A673 (cell line): ENCODE results near the gene FUBP1. TPM values are rescaled to one million over a fixed set of nuclear protein-coding genes. Genes with fewer than 3 reads are reported as not detected.

Experiments
- BruUV-seq: library from RNA; stranded (reverse); fragments of 400-500 nt; replicated peaks from 2 replicates; lab custom pipeline; 2021; lab: Mats Ljungman, UMichigan
- CTCF ChIA-PET: fragments of 300-600 bp; sonication (Branson Sonifier 250); formaldehyde crosslinking; loops from one replicate; lab custom pipeline; 2022; ENCODE audit warnings: antibody characterized with exemption; lab: Charles Lee
- POLR2A ChIA-PET: fragments of 300-600 bp; sonication (Branson Sonifier 250); formaldehyde crosslinking; loops from one replicate; lab custom pipeline; 2022; ENCODE audit warnings: antibody characterized with exemption; ENCODE audit not compliant: low non-redundant PET; lab: Charles Lee
- DNase-seq: peaks from one replicate; pipeline ENCODE4 v3.0.0-alpha.2; 2015; ENCODE audit warnings: low spot score
- H3K27ac ChIP-seq: fragments of 200-600 bp; sonication (generic); 2 replicates; pipeline ENCODE4 v1.5.1; 2016; ENCODE audit warnings: mixed run types, low read depth, mild to moderate bottlenecking, mixed read lengths, antibody characterized with exemption, low read length; ENCODE audit not compliant: poor library complexity, severe bottlenecking
- H3K27me3 ChIP-seq: fragments of 200-600 bp; sonication (generic); replicated peaks from 2 replicates; pipeline ENCODE4 v1.6.1; 2017; ENCODE audit warnings: mixed run types, low read depth, mild to moderate bottlenecking, mixed read lengths, antibody characterized with exemption, low read length; ENCODE audit not compliant: insufficient read depth, poor library complexity
- H3K36me3 ChIP-seq: fragments of 200-600 bp; sonication (generic); 2 replicates; pipeline ENCODE4 v1.6.1; 2016; ENCODE audit warnings: mixed run types, mild to moderate bottlenecking, mixed read lengths, antibody characterized with exemption, low read length; ENCODE audit not compliant: insufficient read depth, poor library complexity, severe bottlenecking
- H3K4me1 ChIP-seq: fragments of 200-600 bp; sonication (generic); 2 replicates; pipeline ENCODE4 v1.6.1; 2017; ENCODE audit warnings: mixed run types, mild to moderate bottlenecking, mixed read lengths, antibody characterized with exemption, low read length; ENCODE audit not compliant: insufficient read depth, poor library complexity, severe bottlenecking
- H3K4me3 ChIP-seq: fragments of 200-600 bp; sonication (generic); 2 replicates; pipeline ENCODE4 v1.5.1; 2016; ENCODE audit warnings: low read depth, mixed run types, mild to moderate bottlenecking, mixed read lengths, low read length; ENCODE audit not compliant: poor library complexity, severe bottlenecking
- H3K9me3 ChIP-seq: fragments of 200-600 bp; sonication (generic); 2 replicates; pipeline ENCODE4 v1.6.1; 2016; ENCODE audit warnings: mixed run types, low read depth, mild to moderate bottlenecking, mixed read lengths, antibody characterized with exemption, low read length; ENCODE audit not compliant: poor library complexity, severe bottlenecking
- EZH2 ChIP-seq: fragments of 200-600 bp; sonication (generic); IDR thresholded peaks from 2 replicates; pipeline ENCODE4 v1.6.1; 2017; ENCODE audit warnings: borderline replicate concordance, low read depth, mild to moderate bottlenecking, mixed read lengths, antibody characterized with exemption, low read length; ENCODE audit not compliant: poor library complexity, severe bottlenecking
- intact Hi-C: fragments of 100-400 bp; cut with micrococcal nuclease; formaldehyde crosslinking; loops from one replicate; pipeline ENCODE4 v1.10.0; 2022; ENCODE audit not compliant: unreplicated experiment
- total RNA-seq: library from RNA; stranded (reverse); gene quantifications from 2 replicates; pipeline ENCODE4 v1.2.3, GENCODE V29; 2021
- TF ChIP-seq, protein P1 (sequence below): fragments of 300-800, 200-600 bp; sonication (generic); conservative IDR thresholded peaks from 2 replicates; pipeline ENCODE4 v1.5.1; 2017; ENCODE audit warnings: low read depth, mild to moderate bottlenecking, antibody characterized with exemption, low read length, moderate library complexity, mixed read lengths

FUBP1 gene
- total RNA-seq, 1 experiment from 2014 or later = 213 TPM

DNA sequence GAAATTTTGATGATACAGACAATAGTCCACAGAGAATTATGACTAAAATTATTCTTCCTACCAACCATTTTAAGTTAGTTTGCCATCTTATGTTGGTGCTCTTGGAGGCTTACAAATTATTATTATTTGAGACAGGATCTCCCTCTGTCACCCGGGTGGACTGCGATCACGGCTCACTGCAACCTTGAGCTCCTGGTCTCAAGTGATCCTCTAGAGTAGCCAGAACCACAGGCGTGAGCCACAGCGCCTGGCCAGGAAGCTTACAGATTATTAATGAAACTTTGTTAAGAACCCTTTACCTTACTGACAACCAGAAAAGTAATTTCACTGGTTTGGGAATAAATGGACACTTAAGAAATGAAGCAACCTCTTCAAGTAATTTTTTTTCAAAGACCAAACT, 17.9 kb upstream of the FUBP1 start:
- ChIA-PET CTCF (no interaction called here), POLR2A (no interaction called here)
- Histone ChIP-seq H3K27me3 (no peaks in the 10 kb centered on the region), H3K9me3 (no peaks in the 10 kb centered on the region), H3K4me3 (no peak overlapping the region), H3K4me1 (peaks cover 11% of the 10 kb centered on the region), H3K36me3 (no peaks in the 10 kb centered on the region), H3K27ac (no peak overlapping the region)
- TF ChIP-seq, protein P1, sequence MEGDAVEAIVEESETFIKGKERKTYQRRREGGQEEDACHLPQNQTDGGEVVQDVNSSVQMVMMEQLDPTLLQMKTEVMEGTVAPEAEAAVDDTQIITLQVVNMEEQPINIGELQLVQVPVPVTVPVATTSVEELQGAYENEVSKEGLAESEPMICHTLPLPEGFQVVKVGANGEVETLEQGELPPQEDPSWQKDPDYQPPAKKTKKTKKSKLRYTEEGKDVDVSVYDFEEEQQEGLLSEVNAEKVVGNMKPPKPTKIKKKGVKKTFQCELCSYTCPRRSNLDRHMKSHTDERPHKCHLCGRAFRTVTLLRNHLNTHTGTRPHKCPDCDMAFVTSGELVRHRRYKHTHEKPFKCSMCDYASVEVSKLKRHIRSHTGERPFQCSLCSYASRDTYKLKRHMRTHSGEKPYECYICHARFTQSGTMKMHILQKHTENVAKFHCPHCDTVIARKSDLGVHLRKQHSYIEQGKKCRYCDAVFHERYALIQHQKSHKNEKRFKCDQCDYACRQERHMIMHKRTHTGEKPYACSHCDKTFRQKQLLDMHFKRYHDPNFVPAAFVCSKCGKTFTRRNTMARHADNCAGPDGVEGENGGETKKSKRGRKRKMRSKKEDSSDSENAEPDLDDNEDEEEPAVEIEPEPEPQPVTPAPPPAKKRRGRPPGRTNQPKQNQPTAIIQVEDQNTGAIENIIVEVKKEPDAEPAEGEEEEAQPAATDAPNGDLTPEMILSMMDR = no peak
- TF ChIP-seq EZH2 = no peak
- no peak for DNase-seq
- BruUV-seq = no TSS peak
- intact Hi-C loops = no loop called here

DNA sequence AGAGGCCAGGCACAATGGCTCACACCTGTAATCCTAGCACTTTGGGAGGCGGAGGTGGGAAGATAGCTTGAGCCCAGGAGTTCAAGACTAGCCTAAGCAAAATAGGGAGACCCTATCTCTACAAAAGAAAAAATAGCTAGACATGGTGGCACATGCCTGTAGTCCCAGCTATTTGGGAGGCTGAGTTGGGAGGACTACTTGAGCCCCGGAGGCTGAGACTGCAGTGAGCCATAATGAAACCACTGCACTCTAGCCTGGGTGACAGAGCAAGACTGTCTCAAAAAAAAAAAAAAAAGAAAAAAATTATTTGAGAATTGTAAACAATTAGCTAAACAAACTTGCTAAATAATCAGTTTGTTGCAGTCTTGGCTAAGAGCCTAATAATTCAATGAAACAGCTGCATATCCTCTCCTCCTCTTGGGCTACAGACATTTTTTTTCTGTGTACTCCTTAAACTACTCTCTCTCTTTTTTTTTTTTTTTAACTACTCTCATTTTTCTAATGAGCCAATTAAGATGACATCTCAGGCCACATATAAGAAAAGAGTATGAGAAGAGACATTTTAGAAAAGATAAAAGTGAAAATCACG, 15.3 kb upstream of the FUBP1 start:
- Histone ChIP-seq H3K4me1 (no peaks in the 10 kb centered on the region), H3K27me3 (no peaks in the 10 kb centered on the region), H3K36me3 (no peaks in the 10 kb centered on the region), H3K27ac (no peak overlapping the region), H3K9me3 (no peaks in the 10 kb centered on the region), H3K4me3 (no peak overlapping the region)
- BruUV-seq = no TSS peak
- POLR2A ChIA-PET = no interaction called here
- no peak for DNase-seq
- TF ChIP-seq, protein P1 = no peak
- TF ChIP-seq EZH2 = no peak
- CTCF ChIA-PET = no interaction called here
- intact Hi-C loops = no loop called here

DNA sequence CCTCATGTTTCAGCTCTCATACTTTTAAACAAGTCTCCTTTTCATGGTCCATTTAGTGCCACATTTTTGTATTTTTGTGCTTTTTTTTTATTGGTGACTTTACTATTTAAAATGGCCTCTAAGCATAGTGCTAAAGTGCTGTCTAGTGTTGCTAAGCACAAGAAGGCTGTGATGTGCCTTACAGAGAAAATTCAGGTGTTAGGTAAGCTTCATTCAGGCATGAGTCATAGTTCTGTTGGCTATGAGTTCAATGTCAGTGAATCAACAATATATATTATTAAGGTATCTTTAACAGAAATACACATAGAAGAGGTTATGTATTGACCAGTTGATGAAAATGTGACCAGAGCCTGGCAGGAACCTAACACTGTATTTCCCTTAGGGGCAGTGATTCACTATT, 12.8 kb upstream of the FUBP1 start:
- intact Hi-C loops = no loop called here
- CTCF ChIA-PET = no interaction called here

More for the DNA sequence above, 12.8 kb upstream of the FUBP1 start:
- BruUV-seq = no TSS peak
- H3K9me3 ChIP-seq = no peaks in the 10 kb centered on the region
- H3K4me3 ChIP-seq = no peak overlapping the region
- no peak overlapping the region for H3K27ac ChIP-seq
- no peak for DNase-seq
- H3K36me3 ChIP-seq = no peaks in the 10 kb centered on the region
- H3K27me3 ChIP-seq = no peaks in the 10 kb centered on the region
- no peaks in the 10 kb centered on the region for H3K4me1 ChIP-seq
- POLR2A ChIA-PET = no interaction called here
- TF ChIP-seq EZH2 = no peak
- TF ChIP-seq, protein P1 = no peak
